ENCODE data around the gene TMC7. TPM values are rescaled to one million over a fixed set of nuclear protein-coding genes. Genes with fewer than 3 reads are reported as not detected.

Gene TMC7
- 3.7 and 4.0 TPM in 2 replicates for total RNA-seq

GRCh38 chr16:18983565-18984434, at the start of gene TMC7:
Gene TMC7 (plus strand): TSS chr16:18983934. CDS start chr16:18984064, 130 bp downstream.

GRCh38 chr16:19067349-19068236, 83.9 kb downstream of the TMC7 start, which contains the start of gene COQ7:
Gene COQ7 (plus strand): TSS chr16:19067614. CDS start chr16:19067665, 51 bp downstream.

Other genes with a start within 250 kb of the TMC7 start
- 2,040 and 2,241 TPM in 2 replicates for gene RPS15A, start 193.6 kb upstream of the TMC7 start, total RNA-seq
- gene ARL6IP1, start 182.4 kb upstream of the TMC7 start, total RNA-seq = 323 and 502 TPM in 2 replicates
- gene SMG1, start 57.5 kb upstream of the TMC7 start, total RNA-seq = 50.1 and 69.7 TPM in 2 replicates
- gene COQ7, start 83.7 kb downstream of the TMC7 start, total RNA-seq = 21.4 and 26.6 TPM in 2 replicates
- gene ITPRIPL2, start 130.0 kb downstream of the TMC7 start, total RNA-seq = 27.0 and 34.9 TPM in 2 replicates
- 0.38 and 0.72 TPM in 2 replicates for gene SYT17, start 184.3 kb downstream of the TMC7 start, total RNA-seq

All from endothelial cell of coronary artery (primary cell).